NT2/D1 (cell line): ENCODE measurements around the gene KIF14.

Experiments
- DNase-seq: peaks from one replicate; pipeline ENCODE4 v3.0.0-alpha.2; 2011; ENCODE audit warnings: low read depth, low spot score
- H3K27me3 ChIP-seq: 2 replicates; pipeline ENCODE4 v1.6.0; 2011; ENCODE audit warnings: mild to moderate bottlenecking; ENCODE audit not compliant: insufficient read length, insufficient read depth
- H3K36me3 ChIP-seq: 2 replicates; pipeline ENCODE4 v1.6.1; 2011; ENCODE audit warnings: mild to moderate bottlenecking, low read length, mixed read lengths; ENCODE audit not compliant: insufficient read depth, insufficient read length
- H3K4me1 ChIP-seq: 2 replicates; pipeline ENCODE4 v1.5.1; 2011; ENCODE audit not compliant: insufficient read depth, insufficient read length
- H3K4me3 ChIP-seq: 2 replicates; pipeline ENCODE4 v1.5.1; 2011; ENCODE audit warnings: low read depth; ENCODE audit not compliant: insufficient read length
- H3K9ac ChIP-seq: 2 replicates; pipeline ENCODE4 v1.6.0; 2011; ENCODE audit warnings: low read depth; ENCODE audit not compliant: insufficient read length
- H3K9me3 ChIP-seq: 2 replicates; pipeline ENCODE4 v1.5.1; 2011; ENCODE audit warnings: mild to moderate bottlenecking, low read length; ENCODE audit not compliant: insufficient read depth
- SUZ12 ChIP-seq: IDR thresholded peaks from 2 replicates; pipeline ENCODE4 v1.6.1; 2011; ENCODE audit not compliant: insufficient read length, insufficient read depth; ENCODE audit errors: extremely low read depth
- YY1 ChIP-seq: IDR thresholded peaks from 2 replicates; pipeline ENCODE4 v1.6.1; 2011; ENCODE audit not compliant: insufficient read length, insufficient read depth
- ZNF274 ChIP-seq: IDR thresholded peaks from 2 replicates; pipeline ENCODE4 v1.6.1; 2011; ENCODE audit warnings: mild to moderate bottlenecking, low read depth, low read length

KIF14 gene

GRCh38 chr1:200624679-200625335 lies 4.3 kb upstream of the KIF14 start:
- no peak overlapping the region for H3K9ac ChIP-seq
- no peaks in the 10 kb centered on the region for H3K36me3 ChIP-seq
- H3K4me3 ChIP-seq: no peak overlapping the region
- TF ChIP-seq YY1 (no peak), ZNF274 (no peak)
- no peaks in the 10 kb centered on the region for H3K9me3 ChIP-seq
- no peaks in the 10 kb centered on the region for H3K4me1 ChIP-seq
- H3K27me3 ChIP-seq: no peaks in the 10 kb centered on the region
- no peak for DNase-seq

- Histone ChIP-seq H3K4me3 (peak overlapping the region; percentile 95), H3K4me1 (no peaks in the 10 kb centered on the region), H3K9me3 (no peaks in the 10 kb centered on the region), H3K9ac (peak overlapping the region; percentile 98), H3K36me3 (peaks cover 37% of the 10 kb centered on the region), H3K27me3 (no peaks in the 10 kb centered on the region)
- DNase-seq: no peak
- no peak for TF ChIP-seq ZNF274
- no peak for TF ChIP-seq YY1
- no peak for TF ChIP-seq SUZ12
Observed at GRCh38 chr1:200619894-200620272, 668 bp downstream of the KIF14 start.

- peaks cover 88% of the 10 kb centered on the region for H3K36me3 ChIP-seq
- TF ChIP-seq YY1 (no peak), ZNF274 (no peak), SUZ12 (no peak)
Observed at GRCh38 chr1:200610846-200611245, 9.7 kb downstream of the KIF14 start.

GRCh38 chr1:200602632-200603031 lies 17.9 kb downstream of the KIF14 start:
- peaks cover 97% of the 10 kb centered on the region for H3K36me3 ChIP-seq

More at GRCh38 chr1:200610846-200611245, 9.7 kb downstream of the KIF14 start:
- Histone ChIP-seq H3K9ac (no peak overlapping the region), H3K27me3 (no peaks in the 10 kb centered on the region), H3K4me3 (no peak overlapping the region), H3K4me1 (no peaks in the 10 kb centered on the region), H3K9me3 (no peaks in the 10 kb centered on the region)
- DNase-seq: no peak

GRCh38 chr1:200590001-200590400 lies 30.6 kb downstream of the KIF14 start:
- Histone ChIP-seq H3K4me3 (no peak overlapping the region), H3K9me3 (no peaks in the 10 kb centered on the region), H3K9ac (no peak overlapping the region), H3K4me1 (no peaks in the 10 kb centered on the region), H3K36me3 (peaks cover 68% of the 10 kb centered on the region), H3K27me3 (no peaks in the 10 kb centered on the region)
- TF ChIP-seq YY1: no peak
- no peak for TF ChIP-seq SUZ12
- TF ChIP-seq ZNF274: no peak
- no peak for DNase-seq

More at GRCh38 chr1:200602632-200603031, 17.9 kb downstream of the KIF14 start:
- Histone ChIP-seq H3K9me3 (no peaks in the 10 kb centered on the region), H3K9ac (no peak overlapping the region), H3K27me3 (no peaks in the 10 kb centered on the region), H3K4me1 (no peaks in the 10 kb centered on the region), H3K4me3 (no peak overlapping the region)
- no peak for DNase-seq
- no peak for TF ChIP-seq YY1
- no peak for TF ChIP-seq ZNF274
- TF ChIP-seq SUZ12: no peak

GRCh38 chr1:200588698-200589097 lies 31.9 kb downstream of the KIF14 start:
- Histone ChIP-seq H3K27me3 (no peaks in the 10 kb centered on the region), H3K36me3 (peaks cover 73% of the 10 kb centered on the region), H3K9me3 (no peaks in the 10 kb centered on the region), H3K4me1 (no peaks in the 10 kb centered on the region), H3K4me3 (no peak overlapping the region), H3K9ac (no peak overlapping the region)
- no peak for DNase-seq
- TF ChIP-seq ZNF274 (no peak), YY1 (no peak), SUZ12 (no peak)

GRCh38 chr1:200564319-200564718 lies 56.2 kb downstream of the KIF14 start:
- H3K36me3 ChIP-seq: peaks cover 56% of the 10 kb centered on the region
- H3K4me1 ChIP-seq: no peaks in the 10 kb centered on the region
- TF ChIP-seq YY1: no peak
- TF ChIP-seq ZNF274: no peak
- TF ChIP-seq SUZ12: no peak
- no peak overlapping the region for H3K4me3 ChIP-seq
- no peak overlapping the region for H3K9ac ChIP-seq
- no peak for DNase-seq
- no peaks in the 10 kb centered on the region for H3K9me3 ChIP-seq
- no peaks in the 10 kb centered on the region for H3K27me3 ChIP-seq
